Nephron progenitor cell (in vitro differentiated cells): ENCODE data around the gene GJC3.
A peak's percentile ranks its signal among the peaks of the same experiment; 100 is the strongest.

ENCODE experiments used
- DNase-seq: peaks from one replicate; pipeline ENCODE4 v3.0.0; 2021
- H3K27ac Mint-ChIP-seq: 2 replicates; pipeline ENCODE4 v1.8.0; 2021; ENCODE audit warnings: mild to moderate bottlenecking, moderate library complexity, mixed read lengths
- H3K27me3 Mint-ChIP-seq: 2 replicates; pipeline ENCODE4 v1.8.0; 2021; ENCODE audit warnings: mild to moderate bottlenecking, low read depth, mixed read lengths; ENCODE audit not compliant: poor library complexity
- H3K36me3 Mint-ChIP-seq: 2 replicates; pipeline ENCODE4 v1.8.0; 2021; ENCODE audit warnings: low read depth, mixed read lengths
- H3K4me1 Mint-ChIP-seq: 2 replicates; pipeline ENCODE4 v1.8.0; 2021; ENCODE audit warnings: mixed read lengths
- H3K4me3 Mint-ChIP-seq: 2 replicates; pipeline ENCODE4 v1.8.0; 2021; ENCODE audit warnings: mild to moderate bottlenecking, moderate library complexity, mixed read lengths
- H3K9me3 Mint-ChIP-seq: 2 replicates; pipeline ENCODE4 v1.8.0; 2021; ENCODE audit warnings: mild to moderate bottlenecking, moderate library complexity, mixed read lengths
- TF ChIP-seq, protein P1 (sequence below): fragments of 200-600 bp; sonication (generic); IDR thresholded peaks from 2 replicates; pipeline ENCODE4 v1.5.0; 2021; ENCODE audit warnings: antibody characterized with exemption

GJC3 gene

DNA sequence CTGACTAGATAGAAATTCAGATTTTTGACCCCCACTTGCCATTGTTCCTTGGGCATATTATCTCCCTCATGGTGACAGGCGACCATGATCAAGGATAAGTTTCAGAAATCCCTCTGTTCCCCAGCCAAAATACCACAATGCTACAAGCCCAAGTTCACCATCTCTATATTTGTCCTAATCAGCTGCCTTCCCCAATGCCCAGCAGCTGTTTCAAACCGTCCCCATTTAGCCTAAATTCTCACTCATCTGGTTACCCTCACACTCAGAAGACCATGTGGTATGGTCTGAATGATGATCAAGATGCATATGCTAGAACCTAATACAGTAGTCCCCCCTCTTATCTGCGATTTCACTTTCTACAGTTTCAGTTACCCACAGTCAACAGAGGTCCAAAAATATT lies 956 bp upstream of the GJC3 start:
- DNase-seq, result no peak
- TF ChIP-seq, protein P1, sequence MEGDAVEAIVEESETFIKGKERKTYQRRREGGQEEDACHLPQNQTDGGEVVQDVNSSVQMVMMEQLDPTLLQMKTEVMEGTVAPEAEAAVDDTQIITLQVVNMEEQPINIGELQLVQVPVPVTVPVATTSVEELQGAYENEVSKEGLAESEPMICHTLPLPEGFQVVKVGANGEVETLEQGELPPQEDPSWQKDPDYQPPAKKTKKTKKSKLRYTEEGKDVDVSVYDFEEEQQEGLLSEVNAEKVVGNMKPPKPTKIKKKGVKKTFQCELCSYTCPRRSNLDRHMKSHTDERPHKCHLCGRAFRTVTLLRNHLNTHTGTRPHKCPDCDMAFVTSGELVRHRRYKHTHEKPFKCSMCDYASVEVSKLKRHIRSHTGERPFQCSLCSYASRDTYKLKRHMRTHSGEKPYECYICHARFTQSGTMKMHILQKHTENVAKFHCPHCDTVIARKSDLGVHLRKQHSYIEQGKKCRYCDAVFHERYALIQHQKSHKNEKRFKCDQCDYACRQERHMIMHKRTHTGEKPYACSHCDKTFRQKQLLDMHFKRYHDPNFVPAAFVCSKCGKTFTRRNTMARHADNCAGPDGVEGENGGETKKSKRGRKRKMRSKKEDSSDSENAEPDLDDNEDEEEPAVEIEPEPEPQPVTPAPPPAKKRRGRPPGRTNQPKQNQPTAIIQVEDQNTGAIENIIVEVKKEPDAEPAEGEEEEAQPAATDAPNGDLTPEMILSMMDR, result no peak
- Mint-ChIP-seq H3K4me1 (peaks cover 33% of the 10 kb centered on the region), H3K4me3 (no peak overlapping the region), H3K36me3 (no peaks in the 10 kb centered on the region), H3K27ac (no peak overlapping the region), H3K9me3 (no peaks in the 10 kb centered on the region), H3K27me3 (peaks cover 65% of the 10 kb centered on the region)

DNA sequence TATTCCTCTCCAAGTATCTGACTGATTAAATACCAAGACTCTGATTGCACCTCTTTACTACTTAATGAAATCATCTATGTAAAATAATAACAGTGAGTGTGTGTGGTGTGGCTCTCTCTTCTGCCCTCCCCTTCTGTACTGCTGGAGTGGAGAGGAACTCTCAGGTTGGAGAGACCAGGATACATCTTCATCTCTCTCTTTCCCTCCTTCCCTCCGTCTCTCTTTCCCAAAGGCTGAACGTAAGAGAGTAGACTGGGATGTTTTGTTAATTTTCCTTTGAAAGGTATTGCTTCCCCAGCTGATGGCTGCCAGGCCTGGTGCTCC lies 272 bp upstream of the GJC3 start:
- Mint-ChIP-seq H3K4me3 (peak overlapping the region; percentile 73), H3K36me3 (no peaks in the 10 kb centered on the region), H3K4me1 (peaks cover 33% of the 10 kb centered on the region), H3K9me3 (no peaks in the 10 kb centered on the region), H3K27me3 (peaks cover 69% of the 10 kb centered on the region), H3K27ac (no peak overlapping the region)
- TF ChIP-seq, protein P1, result no peak
- DNase-seq, result no peak

DNA sequence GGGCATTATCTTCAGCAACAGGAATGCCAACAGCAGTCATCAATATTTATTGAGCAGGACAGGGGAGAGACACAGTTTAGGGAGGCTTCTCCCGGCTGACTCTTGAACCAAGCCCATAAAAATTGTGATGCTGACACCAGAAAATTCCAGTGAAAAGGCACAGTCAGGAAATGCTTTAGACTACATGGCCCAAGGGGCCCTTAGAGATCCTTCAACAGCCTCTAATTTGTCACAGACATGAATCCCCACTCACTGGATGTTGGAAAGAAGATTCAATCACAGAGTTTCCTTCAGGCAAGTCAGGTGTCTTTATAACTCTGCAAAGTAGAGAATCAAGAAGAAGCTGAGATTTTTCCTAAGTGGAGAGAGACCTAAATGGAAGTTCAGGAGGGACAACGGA lies 1.2 kb downstream of the GJC3 start:
- Mint-ChIP-seq H3K27me3 (peaks cover 71% of the 10 kb centered on the region), H3K36me3 (no peaks in the 10 kb centered on the region), H3K4me3 (peak overlapping the region; percentile 59), H3K9me3 (no peaks in the 10 kb centered on the region), H3K4me1 (peaks cover 33% of the 10 kb centered on the region), H3K27ac (no peak overlapping the region)
- TF ChIP-seq, protein P1, result no peak
- no peak for DNase-seq

DNA sequence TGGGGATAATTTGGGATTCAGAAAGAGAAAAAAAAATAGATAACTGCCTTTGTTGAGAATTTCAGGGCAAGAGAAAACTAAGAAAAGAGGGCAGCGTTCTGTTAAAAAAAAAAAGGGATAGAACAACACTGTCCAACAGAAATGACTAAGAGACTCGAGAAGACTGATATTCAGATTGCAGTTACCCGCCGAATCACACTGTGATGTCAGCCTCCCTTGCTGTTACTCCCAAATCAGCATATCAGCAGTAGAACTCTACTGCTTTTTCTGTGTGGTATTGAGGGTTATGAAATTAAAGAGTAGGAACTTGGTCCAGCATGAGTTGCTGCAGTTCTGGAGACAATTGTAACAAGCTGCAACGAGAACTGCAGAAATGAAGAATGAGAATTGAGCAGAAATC lies 1.9 kb downstream of the GJC3 start:
- Mint-ChIP-seq H3K27me3 (peaks cover 68% of the 10 kb centered on the region), H3K27ac (no peak overlapping the region)
- DNase-seq, result no peak

DNA sequence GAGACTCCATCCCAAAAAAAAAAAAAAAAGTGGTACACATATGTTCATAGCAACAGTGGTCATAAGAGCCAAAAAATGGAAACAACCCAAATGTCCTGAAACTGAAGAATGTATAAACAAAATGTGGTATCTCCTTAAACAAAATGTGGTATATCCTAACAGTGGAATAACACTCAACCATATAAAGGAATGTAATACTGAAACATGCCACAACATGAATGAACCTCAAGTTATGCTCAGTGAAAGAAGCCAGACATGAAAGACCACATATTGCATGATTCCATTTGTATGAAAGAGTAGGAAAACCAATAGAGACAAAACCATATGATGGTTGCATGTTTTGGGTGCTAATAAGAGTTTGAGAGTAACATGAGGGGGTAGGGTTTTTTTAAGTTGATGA lies 3.1 kb downstream of the GJC3 start:
- Mint-ChIP-seq H3K4me3 (no peak overlapping the region), H3K9me3 (peaks cover 13% of the 10 kb centered on the region), H3K27ac (no peak overlapping the region), H3K36me3 (no peaks in the 10 kb centered on the region), H3K27me3 (peaks cover 56% of the 10 kb centered on the region), H3K4me1 (peaks cover 33% of the 10 kb centered on the region)
- TF ChIP-seq, protein P1, result no peak
- DNase-seq, result no peak

More for the DNA sequence above, 1.9 kb downstream of the GJC3 start:
- H3K36me3 Mint-ChIP-seq, result no peaks in the 10 kb centered on the region
- H3K4me3 Mint-ChIP-seq, result no peak overlapping the region
- peaks cover 4% of the 10 kb centered on the region for H3K9me3 Mint-ChIP-seq
- H3K4me1 Mint-ChIP-seq, result peaks cover 33% of the 10 kb centered on the region
- TF ChIP-seq, protein P1, result no peak

DNA sequence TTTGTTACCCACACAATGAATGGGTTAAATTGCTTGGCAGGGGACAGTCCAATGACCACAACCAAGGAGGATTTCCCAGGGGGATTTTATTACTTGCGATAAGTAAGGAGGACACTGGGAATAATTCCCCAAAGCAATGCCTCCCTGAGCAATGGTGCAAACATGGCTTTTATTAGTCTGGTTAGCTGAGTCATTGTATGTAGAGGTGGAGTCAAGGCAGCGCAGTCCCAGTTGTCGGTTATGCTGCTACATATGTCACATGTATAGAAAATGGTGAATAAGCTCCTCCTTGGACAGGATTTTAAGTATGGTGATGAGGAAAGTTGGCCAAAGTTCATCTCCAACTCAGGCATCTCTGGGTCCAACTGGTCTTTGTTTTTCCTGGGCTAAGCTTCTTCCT lies 6.2 kb downstream of the GJC3 start:
- peaks cover 9% of the 10 kb centered on the region for H3K4me1 Mint-ChIP-seq
- no peak overlapping the region for H3K4me3 Mint-ChIP-seq
- H3K36me3 Mint-ChIP-seq, result peaks cover 4% of the 10 kb centered on the region
- TF ChIP-seq, protein P1, result no peak
- H3K9me3 Mint-ChIP-seq, result peaks cover 31% of the 10 kb centered on the region
- no peak overlapping the region for H3K27ac Mint-ChIP-seq
- peaks cover 42% of the 10 kb centered on the region for H3K27me3 Mint-ChIP-seq
- no peak for DNase-seq
